HG03460 (cell line): Measurements from ENCODE around the gene TFEC.
"Not testable (repeated sequence)": the region's sequence is repeated elsewhere in the genome, so short reads cannot be mapped to it uniquely, and the experiment has no call there.

Source experiments
- ATAC-seq: cut with Tn5 transposase; IDR thresholded peaks from one replicate; pipeline ENCODE4 v1.9.1; 2021; ENCODE audit not compliant: unreplicated experiment

TFEC gene

DNA sequence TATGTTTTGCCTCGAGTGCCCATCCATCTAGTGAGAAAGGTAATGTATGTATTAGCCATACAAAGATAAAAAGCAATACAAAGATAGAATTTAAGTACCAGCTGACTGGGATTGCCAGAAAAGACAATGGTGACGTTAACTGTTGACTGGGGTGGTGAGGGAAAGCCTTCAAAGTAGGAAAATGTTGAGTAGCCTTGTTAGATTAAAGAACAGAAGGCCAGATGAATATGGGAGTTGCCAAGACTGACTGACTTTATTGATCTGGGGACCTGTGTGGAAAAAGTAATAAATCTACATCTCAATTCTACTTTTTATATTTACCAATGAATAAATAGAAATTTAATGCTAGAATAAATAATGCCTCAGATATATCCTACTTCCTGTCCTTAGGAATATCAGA is 97.7 kb downstream of the TFEC start:
- ATAC-seq: no peak

DNA sequence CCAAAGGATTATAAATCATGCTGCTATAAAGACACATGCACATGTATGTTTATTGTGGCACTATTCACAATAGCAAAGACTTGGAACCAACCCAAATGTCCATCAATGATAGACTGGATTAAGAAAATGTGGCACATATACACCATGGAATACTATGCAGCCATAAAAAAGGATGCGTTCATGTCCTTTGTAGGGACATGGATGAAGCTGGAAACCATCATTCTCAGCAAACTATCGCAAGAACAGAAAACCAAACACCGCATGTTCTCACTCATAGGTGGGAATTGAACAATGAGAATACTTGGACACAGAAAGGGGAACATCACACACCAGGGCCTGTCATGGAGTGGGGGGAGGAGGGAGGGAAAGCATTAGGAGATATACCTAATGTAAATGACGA is 100.4 kb downstream of the TFEC start:
- ATAC-seq: not testable (repeated sequence)

DNA sequence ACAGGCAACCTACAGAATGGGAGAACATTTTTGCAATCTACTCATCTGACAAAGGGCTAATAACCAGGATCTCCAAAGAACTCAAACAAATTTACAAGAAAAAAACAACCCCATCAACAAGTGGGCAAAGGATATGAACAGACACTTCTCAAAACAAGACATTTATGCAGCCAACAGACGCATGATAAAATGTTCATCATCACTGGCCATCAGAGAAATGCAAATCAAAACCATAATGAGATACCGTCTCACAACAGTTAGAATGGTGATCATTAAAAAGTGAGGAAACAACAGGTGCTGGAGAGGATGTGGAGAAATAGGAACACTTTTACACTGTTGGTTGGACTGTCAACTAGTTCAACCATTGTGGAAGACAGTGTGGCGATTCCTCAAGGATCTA is 100.8 kb downstream of the TFEC start:
- ATAC-seq: not testable (repeated sequence)

DNA sequence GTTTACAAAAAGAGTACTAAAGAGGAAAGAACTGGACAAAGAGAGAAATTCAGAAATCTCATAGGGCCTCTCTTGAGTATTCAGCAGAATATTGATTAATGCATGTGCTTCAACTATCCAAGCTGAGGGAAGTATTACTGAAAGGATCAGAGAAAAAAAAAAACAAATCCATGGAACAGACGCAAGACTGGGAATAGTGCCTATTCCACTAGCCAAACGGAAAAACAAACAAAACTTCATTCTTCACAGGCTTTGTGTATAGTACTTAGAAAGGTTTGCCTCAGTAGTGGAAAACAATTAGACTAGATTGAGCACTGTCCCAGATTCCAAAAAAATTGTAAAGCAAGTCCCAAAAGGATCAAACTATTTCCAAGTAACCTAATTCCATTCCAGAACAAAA is 106.2 kb downstream of the TFEC start:
- ATAC-seq: no peak

DNA sequence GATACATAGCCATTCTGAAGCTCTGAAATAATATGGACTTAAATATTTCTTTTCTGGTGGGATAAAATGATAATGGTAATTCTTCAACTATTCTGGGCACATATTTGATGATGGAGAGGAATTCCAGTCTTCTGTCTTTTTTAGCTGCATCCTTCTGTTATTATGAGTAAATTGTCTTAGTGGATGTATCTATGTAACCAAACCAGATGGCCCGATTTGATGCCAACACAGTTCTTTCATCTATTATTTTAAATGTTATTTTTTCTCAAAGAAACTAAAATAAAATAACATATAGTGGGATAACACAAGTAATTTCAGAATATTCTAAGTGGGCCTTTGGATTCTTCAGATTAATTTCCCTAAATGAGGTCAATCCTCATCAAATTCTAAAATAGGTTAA is 110.2 kb downstream of the TFEC start:
- no peak for ATAC-seq

DNA sequence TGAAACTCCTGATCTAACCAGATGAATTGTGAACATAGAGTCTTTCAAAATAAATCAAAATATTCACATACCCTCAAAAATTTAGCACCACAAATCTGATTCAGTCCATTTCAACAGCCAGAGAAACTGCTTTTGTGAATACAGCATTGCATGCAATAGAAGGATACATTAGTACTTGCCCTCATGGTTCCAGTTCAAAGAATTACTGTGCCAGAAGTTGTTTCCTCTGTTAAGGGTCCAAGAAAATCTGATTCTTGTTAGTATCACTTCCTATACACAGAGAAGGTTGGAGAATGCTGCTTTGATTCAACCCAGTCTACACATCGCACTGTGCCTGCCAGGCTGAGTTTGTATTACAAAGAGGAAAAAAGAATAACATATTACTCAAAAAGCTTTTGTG is 115.6 kb downstream of the TFEC start:
- no peak for ATAC-seq

DNA sequence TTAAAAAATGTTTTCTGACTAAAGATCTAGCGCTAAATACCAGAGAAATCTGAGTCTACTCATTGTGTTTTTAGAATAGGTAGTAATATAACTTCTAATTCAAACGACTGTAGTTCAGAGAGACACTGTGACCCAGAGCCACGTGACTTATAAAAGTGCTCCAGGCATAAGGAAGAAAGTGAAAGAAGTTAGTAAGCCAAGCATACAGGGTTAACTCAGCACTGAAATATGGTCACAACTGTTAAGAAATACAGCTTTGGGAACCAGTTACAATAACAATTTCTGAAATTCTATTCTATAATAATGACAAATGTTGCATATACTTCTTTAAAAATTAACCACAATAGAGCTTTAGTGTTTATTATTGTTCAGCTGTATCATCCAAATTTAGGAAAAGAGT is 119.1 kb downstream of the TFEC start:
- no peak for ATAC-seq

DNA sequence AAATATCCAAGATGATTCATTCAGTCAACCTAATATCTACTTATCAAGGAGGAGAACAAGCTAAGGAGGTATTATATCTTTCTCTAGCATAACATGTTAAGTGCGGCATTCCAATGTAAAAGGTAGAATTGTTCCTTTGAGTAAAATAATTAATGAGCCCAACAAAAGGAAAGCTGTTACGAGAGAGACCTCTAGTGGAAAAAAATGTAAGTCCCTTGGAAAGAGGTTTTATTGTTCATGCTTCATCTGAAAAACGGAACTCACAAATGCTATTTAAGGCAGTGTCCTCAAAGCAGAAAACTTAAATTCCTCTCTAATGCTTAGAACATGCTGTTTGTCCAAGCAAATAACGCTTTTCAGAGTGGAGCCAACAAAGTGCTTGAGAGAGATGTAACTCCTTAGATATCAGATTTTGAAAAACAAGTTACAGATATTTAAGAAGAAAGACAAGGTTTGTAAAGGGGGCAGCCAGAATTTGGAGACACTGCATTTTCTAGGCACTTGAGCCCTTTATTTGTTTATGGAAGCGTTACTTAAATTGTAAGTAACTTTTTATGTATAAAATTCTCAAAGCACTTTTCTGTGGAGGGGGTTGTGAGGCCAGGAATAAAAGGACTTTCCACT is 119.9 kb downstream of the TFEC start:
- ATAC-seq: no peak

DNA sequence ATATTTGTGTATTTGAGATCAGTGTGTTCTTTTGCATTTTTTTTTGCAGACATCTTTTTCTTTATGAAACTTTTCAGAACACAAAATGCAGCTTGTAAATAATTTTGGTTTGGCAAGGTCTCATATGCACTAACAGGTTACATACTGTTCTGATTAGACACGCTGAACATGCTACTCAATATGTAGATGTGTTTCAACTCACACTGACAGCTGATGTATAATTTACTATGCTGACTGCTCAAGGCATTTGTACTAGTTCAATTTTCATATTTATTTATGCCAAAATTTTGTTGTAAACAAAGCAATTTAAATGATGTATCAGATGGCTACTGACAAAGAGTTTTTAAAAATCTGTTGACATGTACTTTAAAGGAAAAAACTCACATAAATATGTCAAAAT is 123.8 kb downstream of the TFEC start:
- no peak for ATAC-seq

DNA sequence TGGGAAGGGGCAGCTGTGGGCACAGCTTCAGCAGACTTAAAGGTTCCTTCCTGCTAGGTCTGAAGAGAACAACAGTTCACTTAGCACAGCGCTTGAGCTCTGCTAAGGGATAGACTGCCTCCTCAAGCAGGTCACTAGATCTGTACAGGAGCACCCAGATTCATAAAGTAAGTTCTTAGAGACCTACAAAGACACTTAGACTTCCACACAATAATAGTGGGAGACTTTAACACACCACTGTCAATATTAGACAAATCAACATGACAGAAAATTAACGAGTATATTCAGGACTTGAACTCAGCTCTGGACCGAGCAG is 140.9 kb downstream of the TFEC start:
- no peak for ATAC-seq

DNA sequence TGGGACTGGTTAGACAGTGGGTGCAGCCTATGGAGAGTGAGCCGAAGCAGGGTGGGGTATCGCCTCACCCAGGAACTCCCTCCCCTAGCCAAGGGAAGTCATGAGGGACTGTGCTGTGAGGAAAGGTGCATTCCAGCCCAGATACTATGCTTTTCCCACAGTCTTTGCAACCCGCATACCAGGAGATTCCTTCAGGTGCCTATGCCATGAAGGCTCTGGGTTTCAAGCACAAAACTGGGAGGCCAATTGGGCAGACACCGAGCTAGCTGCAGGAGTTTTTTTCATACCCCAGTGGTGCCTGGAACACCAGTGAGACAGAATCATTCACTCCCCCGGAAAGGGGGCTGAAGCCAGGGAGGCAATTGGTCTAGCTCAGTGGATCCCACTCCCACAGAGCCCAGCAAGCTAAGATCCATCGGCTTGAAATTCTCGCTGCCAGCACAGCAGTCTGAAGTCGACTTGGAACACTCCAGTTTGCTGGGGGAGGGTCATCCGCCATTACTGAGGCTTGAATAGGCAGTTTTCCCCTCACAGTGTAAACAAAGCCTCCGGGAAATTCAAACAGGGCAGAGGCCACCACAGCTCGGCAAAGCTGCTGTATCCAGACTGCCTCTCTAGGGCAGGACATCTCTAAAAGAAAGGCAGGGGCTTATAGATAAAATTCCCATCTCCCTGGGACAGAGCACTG is 141.4 kb downstream of the TFEC start:
- no peak for ATAC-seq

DNA sequence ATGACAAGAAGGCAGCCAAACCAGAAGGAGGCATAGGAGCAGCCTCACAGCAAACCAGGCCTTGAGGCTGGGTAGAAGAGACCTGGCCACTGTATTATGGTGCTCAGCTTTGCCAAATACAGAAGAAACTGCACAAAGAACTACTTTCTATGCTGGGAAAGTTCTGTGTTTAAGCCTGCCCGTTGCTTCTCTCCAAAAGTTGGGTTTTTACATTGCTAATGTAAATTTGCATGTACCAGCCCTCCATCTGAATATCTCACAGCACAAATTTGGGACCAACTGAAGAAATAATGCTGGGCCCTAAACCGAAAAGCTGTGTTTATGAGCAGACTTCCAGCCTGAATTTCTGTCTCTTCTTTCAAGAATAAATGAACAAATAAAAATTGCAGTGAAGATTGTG is 145.0 kb downstream of the TFEC start:
- ATAC-seq: no peak
